H1 (cell line): ENCODE data around the gene CES4A. TPM values are rescaled to one million over a fixed set of nuclear protein-coding genes. Genes with fewer than 3 reads are reported as not detected.

Source experiments
- CEBPB ChIP-seq: IDR thresholded peaks from 2 replicates; pipeline ENCODE4 v1.6.1; 2012; ENCODE audit warnings: low read depth, low read length
- CTCF ChIP-seq, 3 experiments: IDR thresholded peaks; 1 replicate in 2 of 3; 2 replicates in 1 of 3; pipeline versions ENCODE4 v1.5.1 to v1.6.1; 2011; ENCODE audit warnings: low read length in 3 of 3, mild to moderate bottlenecking in 3 of 3, inconsistent platforms in 2 of 3, low read depth in 1 of 3, moderate library complexity in 1 of 3; ENCODE audit not compliant: insufficient read depth in 1 of 3; ENCODE audit errors: control extremely low read depth in 1 of 3
- EZH2 ChIP-seq: fragments of 200-600 bp; sonication (generic); IDR thresholded peaks from 2 replicates; pipeline ENCODE4 v1.7.1; 2012; ENCODE audit warnings: low read depth, mild to moderate bottlenecking, moderate library complexity, low read length, inconsistent platforms; ENCODE audit not compliant: severe bottlenecking
- GABPA ChIP-seq: IDR thresholded peaks from 2 replicates; pipeline ENCODE4 v1.6.1; 2011; ENCODE audit warnings: mild to moderate bottlenecking, low read length, moderate library complexity, borderline replicate concordance; ENCODE audit not compliant: insufficient read depth
- HDAC2 ChIP-seq, 2 experiments: fragments of 300-600 bp in 1 of 2; sonication (generic) in 1 of 2; IDR thresholded peaks; 2 replicates each; pipeline ENCODE4 v1.6.1; 2011 to 2012; ENCODE audit warnings: low read depth in 2 of 2, low read length in 2 of 2, mild to moderate bottlenecking in 2 of 2, moderate library complexity in 2 of 2, borderline replicate concordance in 1 of 2, inconsistent platforms in 1 of 2
- JUND ChIP-seq: IDR thresholded peaks from 2 replicates; pipeline ENCODE4 v1.6.1; 2011; ENCODE audit warnings: mild to moderate bottlenecking, improper control_type of control experiment, low read length
- KDM4A ChIP-seq: IDR thresholded peaks from one replicate; pipeline ENCODE4 v1.7.1; 2012; ENCODE audit warnings: low read depth, mild to moderate bottlenecking, moderate library complexity, low read length, inconsistent platforms; ENCODE audit not compliant: severe bottlenecking
- NANOG ChIP-seq: IDR thresholded peaks from 2 replicates; pipeline ENCODE4 v1.6.1; 2011; ENCODE audit warnings: low read length, low read depth, mild to moderate bottlenecking, inconsistent platforms; ENCODE audit not compliant: insufficient read depth, poor library complexity, severe bottlenecking
- NRF1 ChIP-seq: IDR thresholded peaks from 2 replicates; pipeline ENCODE4 v1.6.1; 2011; ENCODE audit warnings: mild to moderate bottlenecking, low read depth, low read length, improper control_type of control experiment
- RFX5 ChIP-seq: IDR thresholded peaks from 2 replicates; pipeline ENCODE4 v1.6.1; 2011; ENCODE audit warnings: low read depth, low read length, improper control_type of control experiment, borderline replicate concordance
- RNF2 ChIP-seq: fragments of 200-900, 300-1000 bp; sonication (generic); IDR thresholded peaks from 2 replicates; pipeline ENCODE4 v1.7.1; 2016; ENCODE audit warnings: borderline replicate concordance, low read depth, mild to moderate bottlenecking, antibody characterized with exemption, low read length; ENCODE audit not compliant: poor library complexity, severe bottlenecking; ENCODE audit errors: missing control alignments
- RXRA ChIP-seq: IDR thresholded peaks from 2 replicates; pipeline ENCODE4 v1.6.1; 2011; ENCODE audit warnings: low read depth, mild to moderate bottlenecking, low read length, moderate library complexity; ENCODE audit not compliant: insufficient read depth
- SIN3A ChIP-seq, 2 experiments: IDR thresholded peaks in 1 of 2; conservative IDR thresholded peaks in 1 of 2; 2 replicates each; pipeline ENCODE4 v1.6.1; 2011 to 2012; ENCODE audit warnings: low read length in 2 of 2, improper control_type of control experiment in 1 of 2, low read depth in 1 of 2, mild to moderate bottlenecking in 1 of 2
- SIRT6 ChIP-seq: IDR thresholded peaks from one replicate; pipeline ENCODE4 v1.7.1; 2012; ENCODE audit warnings: low read length, inconsistent platforms
- SP1 ChIP-seq: IDR thresholded peaks from 2 replicates; pipeline ENCODE4 v1.6.1; 2011; ENCODE audit warnings: low read depth, low read length
- SP2 ChIP-seq: IDR thresholded peaks from 2 replicates; pipeline ENCODE4 v1.6.1; 2012; ENCODE audit warnings: mild to moderate bottlenecking, low read length, inconsistent platforms
- TCF12 ChIP-seq: IDR thresholded peaks from 2 replicates; pipeline ENCODE4 v1.6.1; 2011; ENCODE audit warnings: low read depth, mild to moderate bottlenecking, low read length
- ZNF274 ChIP-seq: IDR thresholded peaks from 2 replicates; pipeline ENCODE4 v1.7.0; 2012; ENCODE audit warnings: low read length, borderline replicate concordance; ENCODE audit errors: extremely low read depth
- polyA plus RNA-seq, 7 experiments: library from polyadenylated mRNA; depleted of rRNA in 3 of 7; stranded (reverse) in 5 of 7; unstranded in 2 of 7; fragments of >200 nt in 5 of 7; fragments of 200-250 nt in 2 of 7; gene quantifications; 1 replicate in 5 of 7; 2 replicates in 1 of 7; 4 replicates in 1 of 7; pipeline versions ENCODE4 v1.2.1 to v1.2.3, GENCODE V29; 2011 to 2013; ENCODE audit warnings: missing spikeins in 2 of 7, mixed read lengths in 2 of 7
- total RNA-seq: library from RNA; stranded (reverse); fragmentation: NEBNext Ultra II Directional; extraction: Animal tissue kit (Norgen Biotek cat#: 25700); gene quantifications from 2 replicates; pipeline ENCODE4 v1.2.1, GENCODE V29; 2021

CES4A gene
- total and polyA plus RNA-seq, 2 of the 8 experiments (the other 6 are each of a cell fraction or from before 2014, with no cell fraction given): 0.93 to 1.5 TPM

DNA sequence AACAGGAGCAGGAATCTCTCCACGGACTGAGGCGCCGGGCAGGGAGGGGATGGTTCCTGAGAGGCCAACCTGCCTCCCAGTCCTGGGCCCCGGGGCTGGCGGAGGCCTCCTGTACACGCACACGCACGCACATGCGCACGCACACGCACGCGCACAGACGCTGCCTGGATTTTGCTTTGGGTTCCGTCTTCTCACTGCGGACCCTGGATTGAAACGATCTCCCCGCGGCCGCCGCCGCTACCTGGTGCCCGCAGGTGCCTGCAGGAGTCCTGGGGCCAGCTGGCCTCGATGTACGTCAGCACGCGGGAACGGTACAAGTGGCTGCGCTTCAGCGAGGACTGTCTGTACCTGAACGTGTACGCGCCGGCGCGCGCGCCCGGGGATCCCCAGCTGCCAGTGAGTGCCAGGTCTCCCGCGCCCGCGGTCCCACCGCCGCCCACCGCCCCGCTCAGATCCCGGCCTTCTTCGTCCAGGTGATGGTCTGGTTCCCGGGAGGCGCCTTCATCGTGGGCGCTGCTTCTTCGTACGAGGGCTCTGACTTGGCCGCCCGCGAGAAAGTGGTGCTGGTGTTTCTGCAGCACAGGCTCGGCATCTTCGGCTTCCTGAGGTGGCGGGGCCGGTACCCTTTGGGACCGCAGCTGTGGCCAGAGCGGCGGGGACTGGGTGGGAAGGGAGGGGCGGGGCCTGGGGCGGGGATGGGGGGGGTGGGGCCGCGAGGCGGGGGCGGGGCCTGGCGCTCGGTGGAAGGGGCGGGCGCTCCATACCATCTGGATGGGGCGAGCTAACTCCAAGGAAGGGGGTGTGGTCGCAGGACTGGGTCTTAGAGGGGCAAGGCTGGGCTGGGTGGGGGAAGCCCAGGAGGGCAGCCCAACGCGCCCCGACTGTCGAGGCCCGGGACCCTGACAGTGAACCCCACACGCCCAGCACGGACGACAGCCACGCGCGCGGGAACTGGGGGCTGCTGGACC lies 12.3 kb downstream of the CES4A start (continued):
- TF ChIP-seq JUND: no peak
- peak; percentile 50 for TF ChIP-seq NRF1
- no peak; a peak in 1 of 4 replicates for TF ChIP-seq SIN3A (conservative IDR thresholded peaks at IDR 0.05 in 1 of 2, IDR thresholded peaks at IDR 0.05 in 1 of 2; ENCODE audit: low read depth in 1 of 2, low read length in 2 of 2)
- no peak for TF ChIP-seq TCF12
- no peak for TF ChIP-seq CTCF (IDR thresholded peaks at IDR 0.05; ENCODE audit: control extremely low read depth in 1 of 3, insufficient read depth in 1 of 3, low read depth in 1 of 3, low read length in 3 of 3)
- TF ChIP-seq KDM4A: peak; percentile 88
- no peak for TF ChIP-seq RFX5
- TF ChIP-seq SP2: no peak
- no peak for TF ChIP-seq RXRA
- TF ChIP-seq EZH2: peak; percentile 39
- TF ChIP-seq RNF2: no peak
- TF ChIP-seq GABPA: no peak
- TF ChIP-seq NANOG: no peak
- TF ChIP-seq HDAC2 (IDR thresholded peaks at IDR 0.05; ENCODE audit: borderline replicate concordance in 1 of 2, low read depth in 2 of 2, low read length in 2 of 2): 0 out of 4 replicates have a peak, but pooled peaks of 1 of the 2 experiments have one; percentile 26
- TF ChIP-seq SP1: no peak
- TF ChIP-seq ZNF274: no peak
- TF ChIP-seq CEBPB: no peak
- no peak for TF ChIP-seq SIRT6
